HG03025 (cell line): ENCODE measurements around the gene TNFSF12.

Experiments used
- ATAC-seq: cut with Tn5 transposase; IDR thresholded peaks from one replicate; pipeline ENCODE4 v1.9.1; 2021; ENCODE audit warnings: mild to moderate bottlenecking, moderate library complexity; ENCODE audit not compliant: unreplicated experiment, low FRiP score

TNFSF12 gene

GRCh38 chr17:7563115-7563869 is 14.4 kb downstream of the TNFSF12 start:
- ATAC-seq = no peak

- ATAC-seq = no peak
Measured at GRCh38 chr17:7569571-7569970, 20.7 kb downstream of the TNFSF12 start.

GRCh38 chr17:7570351-7570750 is 21.5 kb downstream of the TNFSF12 start:
- ATAC-seq = no peak

DNA sequence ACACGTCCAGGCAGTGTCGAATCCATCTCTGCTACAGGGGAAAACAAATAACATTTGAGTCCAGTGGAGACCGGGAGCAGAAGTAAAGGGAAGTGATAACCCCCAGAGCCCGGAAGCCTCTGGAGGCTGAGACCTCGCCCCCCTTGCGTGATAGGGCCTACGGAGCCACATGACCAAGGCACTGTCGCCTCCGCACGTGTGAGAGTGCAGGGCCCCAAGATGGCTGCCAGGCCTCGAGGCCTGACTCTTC is 23.4 kb downstream of the TNFSF12 start:
- no peak for ATAC-seq

- ATAC-seq = peak; percentile 77
Measured at GRCh38 chr17:7572588-7573323, 23.9 kb downstream of the TNFSF12 start.

DNA sequence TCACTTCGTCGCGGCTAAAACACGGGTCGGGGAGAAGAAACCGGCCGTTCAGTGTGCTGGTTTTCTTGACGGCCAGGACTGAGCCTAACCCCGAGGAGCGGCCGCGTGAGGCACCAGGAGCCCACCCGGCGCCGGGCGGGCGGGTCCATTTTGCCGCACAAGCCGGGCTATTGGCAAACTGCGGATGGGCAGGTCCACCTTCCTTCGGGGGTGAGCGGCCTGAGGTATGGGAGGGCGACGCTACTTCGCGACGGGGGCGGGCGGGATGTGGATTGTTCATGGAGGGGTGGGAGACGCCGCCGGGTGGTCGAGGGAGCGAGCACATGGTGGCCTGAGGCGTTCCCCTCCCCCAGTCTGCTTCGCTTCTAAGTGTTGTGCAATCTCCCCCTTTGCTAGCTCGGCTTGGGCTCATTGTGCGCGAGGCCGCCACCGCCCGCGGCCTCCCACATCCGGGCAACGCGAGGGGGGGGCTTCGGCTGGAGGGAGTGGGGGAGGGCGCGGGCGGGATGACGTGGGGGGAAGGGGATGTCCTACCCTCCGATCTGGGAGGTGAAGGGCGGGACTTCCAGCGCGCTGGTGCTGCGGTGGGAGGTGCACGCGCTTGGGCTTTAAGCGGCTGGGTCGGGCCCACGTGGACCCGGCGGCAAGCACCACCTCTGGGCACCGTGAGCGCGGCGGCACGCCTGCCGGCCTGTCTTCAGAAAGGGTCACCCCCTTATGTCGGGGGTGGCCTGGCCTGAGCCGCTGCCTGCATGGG is 24.6 kb downstream of the TNFSF12 start:
- ATAC-seq = peak; percentile 9

GRCh38 chr17:7574176-7574953 is 25.5 kb downstream of the TNFSF12 start:
- ATAC-seq = no peak

GRCh38 chr17:7575481-7575883 is 26.6 kb downstream of the TNFSF12 start:
- ATAC-seq = no peak

GRCh38 chr17:7575959-7576358 is 27.1 kb downstream of the TNFSF12 start:
- ATAC-seq = no peak

GRCh38 chr17:7576432-7576937 is 27.6 kb downstream of the TNFSF12 start:
- no peak for ATAC-seq

- no peak for ATAC-seq
Measured at GRCh38 chr17:7577327-7578199, 28.7 kb downstream of the TNFSF12 start.

GRCh38 chr17:7579001-7579833 is 30.4 kb downstream of the TNFSF12 start, which contains the start of gene CD68:
CD68 (plus strand) TSS chr17:7579638; CDS start chr17:7579678, 40 bp downstream.
- no peak for ATAC-seq

DNA sequence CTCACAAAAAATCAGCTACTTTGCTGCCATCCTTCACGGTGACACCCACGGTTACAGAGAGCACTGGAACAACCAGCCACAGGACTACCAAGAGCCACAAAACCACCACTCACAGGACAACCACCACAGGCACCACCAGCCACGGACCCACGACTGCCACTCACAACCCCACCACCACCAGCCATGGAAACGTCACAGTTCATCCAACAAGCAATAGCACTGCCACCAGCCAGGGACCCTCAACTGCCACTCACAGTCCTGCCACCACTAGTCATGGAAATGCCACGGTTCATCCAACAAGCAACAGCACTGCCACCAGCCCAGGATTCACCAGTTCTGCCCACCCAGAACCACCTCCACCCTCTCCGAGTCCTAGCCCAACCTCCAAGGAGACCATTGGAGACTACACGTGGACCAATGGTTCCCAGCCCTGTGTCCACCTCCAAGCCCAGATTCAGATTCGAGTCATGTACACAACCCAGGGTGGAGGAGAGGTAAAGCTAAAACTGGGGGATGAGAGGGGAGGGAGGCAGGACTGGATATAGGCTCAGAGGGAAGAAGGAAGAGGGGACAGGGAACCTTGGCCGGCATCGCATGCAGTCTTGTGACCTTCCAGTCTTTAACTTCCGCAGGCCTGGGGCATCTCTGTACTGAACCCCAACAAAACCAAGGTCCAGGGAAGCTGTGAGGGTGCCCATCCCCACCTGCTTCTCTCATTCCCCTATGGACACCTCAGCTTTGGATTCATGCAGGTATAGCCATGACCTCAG is 31.2 kb downstream of the TNFSF12 start:
- no peak for ATAC-seq

DNA sequence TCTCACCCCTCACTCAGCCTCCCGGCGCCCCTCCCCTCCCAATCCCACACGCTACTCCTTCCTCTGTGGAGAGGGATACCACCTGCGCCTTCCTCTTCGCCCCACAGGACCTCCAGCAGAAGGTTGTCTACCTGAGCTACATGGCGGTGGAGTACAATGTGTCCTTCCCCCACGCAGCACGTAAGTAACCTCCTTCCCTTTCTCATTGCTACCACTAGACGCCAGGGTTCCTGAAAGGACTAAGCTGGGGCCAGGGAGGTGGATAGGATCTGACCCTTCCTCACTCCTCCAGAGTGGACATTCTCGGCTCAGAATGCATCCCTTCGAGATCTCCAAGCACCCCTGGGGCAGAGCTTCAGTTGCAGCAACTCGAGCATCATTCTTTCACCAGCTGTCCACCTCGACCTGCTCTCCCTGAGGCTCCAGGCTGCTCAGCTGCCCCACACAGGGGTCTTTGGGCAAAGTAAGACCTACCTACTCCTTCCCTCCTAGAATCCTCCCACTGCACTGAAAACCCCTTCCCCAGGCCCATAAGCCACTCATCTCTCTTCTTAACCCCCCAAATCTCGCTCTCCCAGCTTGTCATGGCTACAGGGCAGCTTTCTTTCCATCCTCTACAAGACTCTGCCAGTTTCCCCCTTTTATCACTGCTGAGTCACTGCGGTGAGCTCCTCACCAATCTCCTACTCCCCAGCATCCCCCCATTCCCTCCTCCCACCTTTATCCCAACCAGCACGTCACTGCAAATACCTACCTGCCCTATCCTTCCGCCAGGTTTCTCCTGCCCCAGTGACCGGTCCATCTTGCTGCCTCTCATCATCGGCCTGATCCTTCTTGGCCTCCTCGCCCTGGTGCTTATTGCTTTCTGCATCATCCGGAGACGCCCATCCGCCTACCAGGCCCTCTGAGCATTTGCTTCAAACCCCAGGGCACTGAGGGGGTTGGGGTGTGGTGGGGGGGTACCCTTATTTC is 32.0 kb downstream of the TNFSF12 start:
- ATAC-seq = no peak

DNA sequence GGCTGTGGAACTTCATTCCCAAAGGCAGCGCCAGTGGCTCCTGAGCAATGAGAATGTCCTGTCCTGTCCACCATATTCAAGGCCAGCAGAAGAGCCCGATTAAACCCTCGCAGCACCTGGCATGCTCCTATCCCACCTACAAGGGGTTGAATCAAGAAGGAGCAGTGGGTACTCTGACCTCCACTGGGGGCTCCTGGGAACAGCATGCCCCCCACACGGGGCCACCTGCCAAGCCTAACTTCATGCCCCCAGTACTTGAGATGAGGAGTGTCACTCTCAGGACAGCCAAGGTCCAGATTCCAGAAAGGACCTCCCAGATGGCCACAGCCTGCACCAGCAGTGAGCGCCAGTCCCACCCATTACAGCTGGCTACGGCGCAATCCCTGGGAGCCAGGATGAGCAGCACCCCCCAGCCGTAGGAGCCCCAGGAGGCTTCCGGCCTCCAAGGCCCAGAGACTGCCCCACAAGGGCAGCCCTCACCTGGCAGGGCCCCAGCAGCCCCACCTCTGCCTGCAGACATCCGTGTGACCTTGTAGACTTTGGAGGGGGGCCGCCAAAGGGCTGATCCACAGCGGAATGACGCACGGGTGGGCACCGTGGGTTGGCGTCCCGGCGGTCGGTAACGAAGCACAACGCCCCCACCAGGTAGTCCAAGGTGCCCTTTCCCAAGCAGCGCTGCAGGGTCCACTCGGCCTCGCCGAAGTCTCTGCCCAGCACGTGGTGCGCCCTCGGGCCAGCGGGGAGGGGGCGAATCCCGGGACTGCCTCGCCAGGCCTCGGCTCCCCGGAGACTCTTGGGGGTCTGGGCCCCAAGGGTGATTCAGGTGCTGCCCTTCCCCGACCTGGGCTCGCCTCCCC is 33.8 kb downstream of the TNFSF12 start:
- ATAC-seq = no peak
